ENCODE results near the gene DQX1.
"Not testable (repeated sequence)": the region's sequence is repeated elsewhere in the genome, so short reads cannot be mapped to it uniquely, and the experiment has no call there.

The DQX1 gene
- total RNA-seq: 0.17 to 0.51 reads per million in 2 donors

- no peak for DNase-seq
Measured at GRCh38 chr2:74525717-74526648, at the start of gene DQX1. Gene DQX1, minus strand, starts transcription at chr2:74526231. Its CDS starts 502 bp downstream, at chr2:74525729.

DNA sequence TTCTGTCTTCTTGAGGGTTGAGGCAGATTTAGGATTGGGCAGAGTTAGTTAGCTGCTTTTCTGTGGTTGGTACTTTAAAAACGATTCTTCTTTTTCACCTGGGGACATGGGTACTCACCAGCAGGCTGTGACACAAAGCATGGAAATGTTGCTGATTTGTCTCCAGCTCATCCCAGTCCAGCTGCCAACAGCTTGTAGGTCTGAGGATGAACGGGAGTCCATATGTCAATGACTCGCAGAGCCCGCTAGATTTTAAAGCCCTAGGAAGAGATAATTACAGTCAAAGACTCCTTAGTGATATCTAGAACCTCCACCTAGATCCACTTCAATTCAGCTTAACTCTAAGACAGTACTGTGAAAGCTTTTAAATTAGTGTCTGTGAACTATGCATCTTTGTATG, 49.3 kb upstream of the DQX1 start:
- DNase-seq: no peak

DNA sequence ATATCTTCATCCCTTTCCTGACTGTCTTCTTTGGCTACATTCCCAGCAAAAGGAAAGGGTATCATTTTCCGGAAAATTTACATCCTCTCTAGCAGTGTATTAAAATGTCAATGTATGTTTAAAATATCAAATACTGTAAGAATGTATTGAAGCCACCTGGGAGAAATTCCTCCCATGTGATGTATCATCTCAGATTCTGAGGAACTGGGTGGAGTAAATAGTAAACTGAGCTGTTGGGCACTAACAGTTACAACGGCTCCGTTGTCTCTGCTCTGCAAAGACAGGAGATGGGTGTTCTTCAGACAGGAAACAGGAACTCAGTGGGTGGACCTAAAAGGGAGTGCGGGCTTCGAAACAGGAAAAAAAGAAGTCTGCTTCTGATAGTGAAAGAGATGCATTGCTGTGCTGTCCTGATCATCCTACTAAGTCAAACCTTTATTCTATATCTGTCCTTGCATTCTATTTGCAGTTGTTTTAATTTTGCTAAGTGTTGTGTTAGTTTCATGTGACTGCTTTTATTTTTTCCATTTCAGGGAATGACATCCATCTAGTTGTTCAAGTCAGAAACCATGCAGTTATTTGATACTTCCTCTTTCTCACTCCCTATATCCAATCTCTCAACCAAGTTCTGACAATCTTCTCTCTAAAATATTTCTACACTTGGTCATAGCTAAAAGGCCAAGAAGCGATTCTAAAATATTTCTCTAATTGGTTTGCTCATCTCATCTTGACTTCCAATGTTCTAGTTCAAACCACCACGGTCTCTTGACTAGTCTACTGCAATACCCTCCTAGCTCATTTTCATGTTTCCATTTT, 47.9 kb upstream of the DQX1 start:
- no peak for DNase-seq

DNA sequence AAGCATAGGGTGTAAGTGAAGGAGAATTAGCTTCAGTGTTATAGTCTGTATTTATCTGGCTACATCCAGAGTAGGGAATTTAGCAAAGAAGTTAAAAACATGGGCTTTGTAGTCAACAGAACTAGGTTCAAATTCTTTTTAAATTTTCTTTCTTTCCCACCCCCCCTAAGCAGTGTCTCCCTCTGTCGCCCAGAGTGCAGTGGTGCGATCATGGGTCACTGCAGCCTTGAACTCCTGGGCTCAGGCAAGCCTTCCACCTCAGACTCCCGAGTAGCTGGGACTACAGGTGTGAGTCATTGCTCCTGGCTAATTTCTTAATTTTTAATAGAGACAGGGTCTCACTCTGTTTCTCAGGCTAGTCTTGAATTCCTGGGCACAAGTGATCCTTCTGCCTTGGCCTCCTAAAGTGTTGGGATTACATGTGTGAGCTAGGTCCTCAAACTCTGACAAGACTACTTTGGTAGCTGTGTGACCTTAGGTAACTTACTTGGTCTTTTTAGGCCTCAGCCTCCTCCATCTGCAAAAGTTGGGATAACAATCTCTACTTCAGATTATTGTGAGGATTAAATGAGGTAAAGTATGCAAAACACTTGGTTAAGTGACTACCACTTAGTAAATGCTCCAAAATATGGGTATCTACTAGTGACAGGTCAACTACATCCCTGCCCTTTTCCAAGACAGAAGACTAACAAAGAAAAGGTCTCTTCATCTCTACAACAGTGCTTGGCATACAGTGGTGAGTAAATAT, 46.3 kb upstream of the DQX1 start:
- DNase-seq: no peak

DNA sequence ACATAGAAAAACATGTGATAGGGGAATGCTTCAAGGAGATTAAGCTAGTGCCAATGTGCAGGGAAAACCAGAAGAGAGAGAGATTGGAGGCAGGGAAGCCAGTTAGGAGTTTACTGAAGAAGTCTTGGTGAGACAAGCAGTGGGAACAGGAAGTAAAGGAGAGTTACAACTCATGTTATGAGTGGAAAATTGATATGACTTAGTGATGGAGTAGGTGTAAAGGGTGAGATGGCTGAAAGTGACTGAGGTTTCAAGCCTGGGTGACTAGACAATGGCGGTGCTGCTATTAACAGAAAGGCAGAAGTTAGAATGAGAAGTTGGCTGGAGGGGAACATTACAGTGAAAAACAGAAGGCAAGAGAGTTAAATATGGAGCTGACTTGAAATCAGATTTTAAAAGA, 45.0 kb upstream of the DQX1 start:
- DNase-seq: no peak

- DNase-seq: no peak
Measured at GRCh38 chr2:74569686-74570085, 43.7 kb upstream of the DQX1 start.

GRCh38 chr2:74567881-74568280, 41.9 kb upstream of the DQX1 start:
- no peak for DNase-seq

DNA sequence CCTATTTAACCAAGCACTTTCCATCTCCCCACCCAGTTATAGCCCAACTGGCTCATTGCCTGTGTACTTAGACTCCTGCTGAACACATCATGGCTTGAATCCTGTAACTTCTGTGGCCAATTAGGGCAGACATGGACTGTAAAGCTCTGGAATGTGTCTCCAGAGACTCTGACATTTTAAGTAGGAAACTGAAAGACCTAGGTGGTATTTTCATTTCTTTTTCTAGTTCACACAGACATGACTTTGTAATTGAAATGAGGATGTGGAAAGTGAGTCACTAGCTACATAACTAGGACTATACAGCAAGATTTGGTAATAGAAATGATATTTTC, 40.7 kb upstream of the DQX1 start:
- no peak for DNase-seq

- no peak for DNase-seq
Measured at GRCh38 chr2:74566076-74566753, 40.2 kb upstream of the DQX1 start.

GRCh38 chr2:74564222-74564621, 38.2 kb upstream of the DQX1 start:
- no peak for DNase-seq

DNA sequence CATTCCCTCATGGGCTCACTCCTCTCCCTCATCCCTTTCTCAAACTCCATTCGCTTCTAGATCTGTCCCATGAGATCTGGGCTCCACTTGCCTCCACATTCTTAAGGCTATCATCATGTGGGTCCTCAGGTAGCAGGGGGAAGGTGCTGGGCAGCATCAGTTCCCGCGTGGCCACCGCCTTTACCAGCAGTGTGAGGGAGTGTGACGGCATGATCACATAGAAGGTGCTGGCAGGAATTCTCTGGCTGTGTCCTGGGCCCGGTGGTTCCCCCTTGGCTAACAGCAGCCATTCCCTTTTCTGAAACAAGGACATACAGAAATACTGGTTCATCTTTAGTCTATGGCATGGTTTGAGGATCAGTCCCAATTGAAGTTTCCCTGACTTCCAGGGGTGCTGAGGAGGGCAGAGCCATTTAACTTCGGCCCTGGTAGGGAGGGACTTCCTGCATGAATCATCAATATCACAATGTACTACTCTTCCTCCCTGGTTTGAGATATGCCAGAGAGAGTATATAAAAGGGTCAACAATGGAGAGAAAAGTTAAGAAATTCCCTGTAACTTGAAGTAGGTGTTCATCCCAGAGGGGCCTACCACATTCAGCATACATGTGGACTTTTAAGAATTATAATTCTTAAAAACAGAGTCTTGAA, 36.2 kb upstream of the DQX1 start:
- no peak for DNase-seq

DNA sequence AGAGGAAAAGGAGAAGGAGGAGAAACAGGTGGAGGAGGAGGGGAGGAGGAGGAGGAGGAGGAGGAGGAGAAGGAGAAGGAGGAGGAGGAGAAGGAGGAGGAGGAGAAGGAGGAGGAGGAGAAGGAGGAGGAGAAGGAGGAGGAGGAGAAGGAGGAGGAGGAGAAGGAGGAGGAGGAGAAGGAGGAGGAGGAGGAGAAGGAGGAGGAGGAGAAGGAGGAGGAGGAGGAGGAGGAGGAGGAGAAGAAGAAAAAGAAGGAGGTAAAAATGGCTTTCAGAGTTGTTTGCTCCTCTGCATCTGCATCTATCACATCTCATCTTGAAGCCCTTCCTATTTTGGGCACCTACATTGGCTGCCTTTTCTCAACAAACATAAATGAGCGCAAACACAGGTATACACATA, 35.0 kb upstream of the DQX1 start:
- DNase-seq: not testable (repeated sequence)

DNA sequence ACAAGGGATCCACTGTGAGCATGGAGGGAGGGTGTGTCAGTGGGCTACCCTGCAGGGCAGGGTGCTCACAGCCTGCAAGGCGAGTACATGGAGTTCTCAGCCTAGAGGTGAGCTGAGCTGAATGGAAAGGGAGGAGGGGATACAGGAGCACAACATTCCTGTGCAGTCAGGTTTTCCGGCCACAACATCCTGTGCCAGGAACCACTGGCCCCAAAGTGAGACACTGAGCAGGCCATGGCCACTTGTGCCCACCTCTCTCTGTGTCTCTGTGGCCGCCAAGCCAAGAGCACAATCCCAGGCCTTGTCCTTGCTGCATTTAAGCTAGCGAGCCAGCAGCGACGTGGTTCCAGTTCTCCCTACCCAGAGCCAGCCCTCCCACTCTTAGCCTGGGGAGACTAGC, 34.6 kb upstream of the DQX1 start:
- DNase-seq: no peak

DNA sequence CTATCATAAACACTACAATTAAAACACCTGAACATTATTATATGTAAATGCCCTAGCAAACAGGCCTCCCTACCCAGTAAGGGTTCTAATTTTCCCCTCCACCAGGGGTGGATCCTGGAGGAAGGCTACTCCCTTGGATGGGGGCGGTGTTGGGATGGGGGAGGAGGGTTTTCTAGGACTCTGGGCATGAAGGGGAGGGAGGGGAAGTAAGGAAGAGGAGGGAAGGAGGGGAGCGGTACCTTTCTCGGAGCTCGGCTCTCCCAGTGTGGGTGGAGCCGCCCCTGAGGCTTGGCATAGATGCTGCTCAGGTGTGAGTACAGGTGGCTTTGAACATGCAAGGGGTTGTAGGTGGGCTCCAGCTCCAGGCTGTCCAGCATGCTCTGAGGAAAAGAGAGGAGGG, 33.9 kb upstream of the DQX1 start:
- no peak for DNase-seq

GRCh38 chr2:74558284-74559230, 32.5 kb upstream of the DQX1 start:
- no peak for DNase-seq

DNA sequence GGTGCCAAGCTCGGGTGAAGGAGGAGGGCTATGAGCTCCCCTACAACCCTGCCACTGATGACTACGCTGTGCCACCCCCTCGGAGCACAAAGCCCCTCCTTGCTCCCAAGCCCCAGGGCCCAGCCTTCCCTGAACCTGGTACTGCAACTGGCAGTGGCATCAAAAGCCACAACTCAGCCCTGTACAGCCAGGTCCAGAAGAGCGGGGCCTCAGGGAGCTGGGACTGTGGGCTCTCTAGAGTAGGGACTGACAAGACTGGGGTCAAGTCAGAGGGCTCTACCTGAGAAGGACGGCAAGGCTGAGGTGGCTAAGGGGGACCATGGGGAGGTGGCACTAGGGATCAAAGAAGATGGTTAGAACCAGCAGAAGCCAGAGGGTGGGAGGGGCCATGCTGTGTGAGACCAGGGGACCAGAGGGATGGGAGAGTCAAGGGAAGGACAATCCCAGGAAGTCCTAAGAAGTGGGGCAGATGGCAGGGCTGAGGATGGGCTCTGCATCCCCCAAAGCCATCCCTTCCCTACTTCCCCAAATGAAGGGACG, 30.9 kb upstream of the DQX1 start:
- no peak for DNase-seq

DNA sequence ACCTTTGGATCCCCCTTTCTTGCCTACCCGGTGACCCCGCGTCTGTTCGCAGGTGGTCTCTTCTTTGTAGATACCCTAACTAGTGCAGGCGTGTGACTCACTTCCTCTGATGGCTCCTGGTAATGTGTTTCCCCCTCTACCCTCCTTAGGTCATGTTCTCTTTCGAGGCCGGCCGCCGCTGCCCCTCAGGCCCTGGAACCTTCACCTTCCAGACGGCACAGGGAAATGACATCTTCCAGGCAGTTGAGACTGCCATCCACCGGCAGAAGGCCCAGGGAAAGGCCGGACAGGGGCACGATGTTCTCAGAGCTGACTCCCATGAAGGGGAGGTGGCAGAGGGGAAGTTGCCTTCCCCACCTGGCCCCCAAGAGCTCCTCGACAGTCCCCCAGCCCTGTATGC, 30.1 kb upstream of the DQX1 start:
- no peak for DNase-seq

DNA sequence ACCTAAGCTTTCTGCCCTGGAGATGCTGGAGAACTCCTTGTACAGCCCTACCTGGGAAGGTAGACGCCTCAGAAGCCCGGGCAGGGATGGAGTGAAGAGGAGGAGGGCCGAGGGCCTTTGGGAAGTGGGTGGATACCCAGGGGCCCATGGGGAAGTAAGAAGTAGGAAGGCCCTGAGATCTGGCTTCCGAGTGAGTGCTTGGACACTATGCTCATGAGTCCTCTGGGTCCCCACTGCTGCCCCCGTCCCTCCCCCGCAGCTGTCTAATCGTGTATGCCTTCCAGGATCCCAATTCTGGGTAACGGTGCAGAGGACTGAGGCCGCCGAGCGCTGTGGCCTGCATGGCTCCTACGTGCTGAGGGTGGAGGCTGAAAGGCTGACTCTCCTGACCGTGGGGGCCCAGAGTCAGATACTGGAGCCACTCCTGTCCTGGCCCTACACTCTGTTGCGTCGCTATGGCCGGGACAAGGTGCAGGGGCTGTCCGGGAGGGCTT, 29.6 kb upstream of the DQX1 start:
- DNase-seq: no peak

DNA sequence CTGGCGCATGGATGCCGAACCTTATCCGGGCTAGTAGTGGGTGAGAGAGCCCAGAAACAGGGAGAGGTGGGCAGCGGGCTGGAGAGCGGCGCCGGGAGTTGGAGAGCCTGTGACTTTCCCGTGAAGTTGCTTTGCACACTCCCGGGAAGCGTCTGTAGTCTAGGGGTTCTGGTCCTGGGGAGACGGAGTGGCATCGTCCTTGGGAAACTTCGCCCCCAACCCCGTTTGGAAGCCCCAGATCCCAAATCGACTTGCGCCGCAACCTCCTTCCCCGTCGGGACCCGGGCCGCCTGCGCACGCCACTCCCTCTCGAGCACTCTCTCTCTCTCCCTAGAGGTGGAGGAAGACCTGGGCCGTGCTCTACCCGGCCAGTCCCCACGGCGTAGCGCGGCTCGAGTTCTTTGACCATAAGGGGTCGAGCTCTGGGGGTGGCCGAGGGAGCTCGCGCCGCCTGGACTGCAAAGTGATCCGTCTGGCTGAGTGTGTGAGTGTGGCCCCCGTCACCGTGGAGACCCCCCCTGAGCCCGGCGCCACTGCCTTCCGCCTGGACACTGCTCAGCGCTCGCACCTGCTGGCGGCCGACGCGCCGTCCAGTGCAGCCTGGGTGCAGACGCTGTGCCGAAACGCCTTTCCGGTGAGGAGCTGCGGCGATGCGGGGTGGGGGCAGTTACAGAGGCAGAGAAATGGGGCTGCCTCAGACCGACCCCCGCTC, 28.9 kb upstream of the DQX1 start:
- peak; percentile 35 for DNase-seq

All from activated gamma-delta T cell (primary cell).